Stimulated activated CD4-positive, alpha-beta T cell treated with anti-CD3 and anti-CD28 coated beads, Interleukin-15, amount 100 ng/mL, for 1 hour (primary cell): ENCODE data around the gene S1PR4.
"Not testable (repeated sequence)": the region's sequence is repeated elsewhere in the genome, so short reads cannot be mapped to it uniquely, and the experiment has no call there.

Source experiments
- DNase-seq, 2 donors: peaks; one replicate each; pipeline ENCODE4 v3.0.0-alpha.2; 2020; ENCODE audit warnings: low read depth in 1 of 2, low spot score in 1 of 2

Gene S1PR4

DNA sequence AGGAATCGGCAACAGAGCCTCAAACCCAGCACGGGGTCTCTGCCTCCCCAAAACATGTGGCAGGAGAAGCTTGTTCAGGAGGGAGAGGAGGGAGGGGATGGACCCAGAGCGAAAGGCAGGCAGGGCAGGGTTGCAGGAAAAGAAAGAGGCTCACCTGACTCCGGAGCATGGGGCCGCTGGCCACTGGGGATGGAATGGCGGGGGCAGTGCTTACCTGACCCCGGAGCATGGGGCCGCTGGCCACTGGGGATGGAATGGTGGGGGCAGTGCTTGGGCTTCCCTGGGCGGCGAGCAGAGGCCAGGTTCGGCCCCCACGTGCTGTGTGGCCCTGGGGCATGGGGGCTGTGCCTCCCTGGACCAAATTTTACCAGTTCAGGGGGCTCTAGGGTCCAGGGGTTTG is 32.6 kb downstream of the S1PR4 start:
- no peak for DNase-seq

DNA sequence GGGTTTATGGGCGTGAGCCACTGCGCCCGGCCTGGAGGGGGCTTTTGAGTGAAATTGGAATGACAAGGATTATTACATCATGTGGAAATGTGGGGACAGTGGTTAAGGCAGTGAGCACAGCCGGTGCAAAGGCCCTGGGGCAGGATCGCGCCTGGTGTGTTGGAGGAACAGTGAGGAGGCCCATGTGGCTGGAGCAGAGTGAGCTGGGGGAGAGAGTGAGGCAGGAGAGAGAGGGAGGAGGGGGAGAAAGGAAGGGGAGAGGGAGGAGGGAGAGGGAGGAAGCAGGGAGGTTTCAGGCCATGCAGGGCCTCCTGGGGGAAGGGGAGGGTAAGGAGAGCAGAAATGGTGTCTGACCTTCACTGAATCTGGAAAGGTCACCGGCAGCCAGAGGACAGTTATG is 34.6 kb downstream of the S1PR4 start:
- no peak for DNase-seq

DNA sequence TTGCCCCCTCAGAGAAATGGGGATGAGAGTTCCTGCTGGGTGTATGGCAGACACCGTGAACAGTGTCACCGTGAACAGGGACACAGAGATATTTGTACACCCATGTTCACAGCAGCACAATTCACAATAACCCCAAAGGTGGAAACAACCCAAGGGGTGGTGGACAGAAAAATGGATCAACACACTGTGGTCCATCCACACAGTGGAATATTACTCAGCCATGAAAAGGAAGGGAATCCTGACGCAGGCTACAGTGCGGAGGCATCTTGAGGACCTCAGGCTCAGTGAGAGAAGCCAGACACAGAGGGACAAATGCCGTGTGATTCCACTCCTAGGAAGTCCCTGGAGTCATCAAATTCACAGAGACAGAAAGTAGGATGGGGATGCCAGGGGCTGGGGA is 38.3 kb downstream of the S1PR4 start:
- no peak for DNase-seq

DNA sequence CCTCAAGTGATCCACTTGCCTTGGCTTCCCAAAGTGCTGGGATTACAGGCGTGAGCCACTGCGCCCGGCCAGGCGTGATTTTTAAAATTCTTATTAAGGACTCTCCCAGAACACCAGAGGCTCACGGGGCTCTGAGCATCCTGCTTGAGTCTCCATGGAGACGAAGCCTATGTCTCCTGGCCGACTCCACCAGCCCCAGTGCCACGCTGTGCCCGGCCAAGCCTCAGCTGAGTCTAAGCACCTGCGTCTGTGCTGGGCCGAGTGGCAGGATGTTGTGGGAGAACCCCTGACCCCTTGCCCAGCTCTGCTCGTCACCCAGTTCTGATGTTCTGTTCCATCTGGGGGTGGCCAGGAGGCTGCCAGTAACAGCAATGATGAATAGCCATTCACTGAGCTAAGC is 42.0 kb downstream of the S1PR4 start:
- no peak for DNase-seq

DNA sequence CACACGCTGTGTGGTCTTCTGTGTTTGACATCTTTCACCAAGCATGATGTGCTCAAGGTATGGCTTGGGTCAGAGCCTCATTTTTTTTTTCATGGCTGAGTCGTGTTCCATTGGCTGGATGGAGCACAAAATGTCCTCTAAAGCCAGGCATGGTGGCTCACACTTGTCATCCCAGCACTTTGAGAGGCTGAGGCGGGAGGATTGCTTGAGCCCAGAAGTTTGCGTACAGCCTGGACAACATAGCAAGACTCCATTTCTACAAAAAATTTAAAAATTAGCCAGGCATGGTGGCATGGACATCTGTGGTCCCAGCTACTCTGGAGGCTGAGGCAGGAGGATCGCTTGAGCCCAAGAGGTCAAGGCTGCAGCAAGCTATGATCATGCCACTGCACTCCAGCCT is 43.0 kb downstream of the S1PR4 start:
- not testable (repeated sequence) for DNase-seq

DNA sequence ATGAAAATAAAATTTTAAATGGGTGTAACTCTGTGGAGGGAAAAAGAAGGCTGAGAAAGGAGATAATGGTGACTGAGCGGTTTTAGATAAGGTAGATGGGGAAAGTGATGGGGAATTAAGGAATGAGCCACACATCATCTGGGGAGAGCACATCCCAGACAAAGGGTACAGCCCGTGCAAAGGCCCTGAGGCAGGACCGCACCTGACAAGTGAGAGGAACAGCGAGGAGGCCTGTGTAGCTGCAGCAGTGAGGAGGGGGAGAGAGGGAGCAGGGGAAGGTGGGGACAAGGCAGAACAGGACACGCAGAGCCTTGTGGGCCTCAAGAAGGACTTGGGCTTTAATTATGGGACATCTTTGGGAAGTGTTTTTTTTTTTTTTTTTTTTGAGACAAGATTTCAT is 44.1 kb downstream of the S1PR4 start:
- DNase-seq = no peak

DNA sequence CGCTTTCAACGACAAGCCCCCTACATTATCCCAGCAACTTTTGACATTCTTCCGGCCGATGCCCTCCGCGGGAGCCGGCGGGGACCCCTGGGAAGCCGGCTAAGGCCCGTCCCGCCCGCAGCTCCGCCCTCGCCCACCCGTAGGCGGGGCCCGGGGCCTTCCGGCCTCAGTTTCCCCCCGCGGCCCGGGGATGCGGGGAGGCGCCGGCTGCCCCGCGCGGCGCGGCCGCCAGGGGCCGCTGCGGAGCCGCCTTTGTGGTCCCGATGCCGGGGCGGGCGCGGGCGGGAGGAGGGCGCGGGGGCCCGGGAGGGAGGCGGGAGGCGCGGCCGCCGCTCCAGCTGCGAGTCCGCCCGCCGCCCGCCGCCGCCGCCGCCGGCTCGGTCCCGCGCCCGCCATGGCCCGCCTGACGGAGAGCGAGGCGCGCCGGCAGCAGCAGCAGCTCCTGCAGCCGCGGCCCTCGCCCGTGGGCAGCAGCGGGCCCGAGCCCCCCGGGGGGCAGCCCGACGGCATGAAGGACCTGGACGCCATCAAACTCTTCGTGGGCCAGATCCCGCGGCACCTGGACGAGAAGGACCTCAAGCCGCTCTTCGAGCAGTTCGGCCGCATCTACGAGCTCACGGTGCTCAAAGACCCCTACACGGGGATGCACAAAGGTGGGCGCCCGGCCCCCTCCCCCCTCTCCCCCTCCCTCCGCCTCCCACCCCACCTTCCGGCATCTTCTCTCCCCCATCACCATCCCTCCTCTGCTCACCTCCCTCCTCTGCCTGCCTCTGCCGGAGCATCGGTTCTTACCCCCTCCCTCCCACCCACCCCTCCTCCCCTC is 46.0 kb downstream of the S1PR4 start, which contains the start of gene CELF5:
Gene CELF5 (plus strand): TSS at position 316 of the 823 bp plus-strand sequence. CDS start 79 bp downstream, at position 395.
- peak; percentile 32 to 54 for DNase-seq

DNA sequence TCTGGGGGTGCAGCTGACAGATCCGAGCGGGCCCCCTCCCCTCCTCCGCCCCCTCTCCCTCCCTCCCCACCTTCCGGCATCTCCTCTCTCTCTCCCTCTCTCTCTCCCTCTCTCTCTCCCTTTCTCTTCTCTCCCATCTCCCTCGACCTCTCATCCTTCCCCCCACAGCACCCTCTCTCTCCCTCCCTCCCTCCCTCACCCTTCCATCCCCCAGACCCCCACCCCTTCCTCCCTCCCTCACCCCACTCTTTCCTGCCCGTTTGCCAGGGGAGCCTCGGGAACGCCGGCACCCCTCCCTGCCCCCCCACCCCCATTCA is 46.6 kb downstream of the S1PR4 start:
- DNase-seq = no peak

DNA sequence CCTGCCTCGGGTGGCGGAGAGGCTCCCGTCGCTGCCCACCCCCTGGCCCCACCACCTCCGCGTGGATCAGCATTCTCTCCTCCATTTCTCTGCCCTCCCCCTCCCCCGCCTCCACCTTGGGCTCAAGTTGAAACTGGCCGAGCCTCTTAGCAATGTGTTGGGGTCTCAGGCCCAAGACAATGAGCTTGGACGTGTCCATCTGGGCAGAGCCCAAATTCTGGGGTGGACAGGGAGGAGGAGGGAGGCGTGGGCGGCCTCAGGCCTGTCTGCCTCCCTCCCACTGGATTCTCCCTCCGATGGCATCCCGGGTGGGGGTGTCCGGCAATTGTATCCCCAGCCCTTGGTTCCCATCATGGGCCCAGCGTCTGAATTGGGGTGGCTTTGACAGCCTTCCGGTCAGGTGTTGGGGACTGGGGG is 47.1 kb downstream of the S1PR4 start:
- no peak for DNase-seq

DNA sequence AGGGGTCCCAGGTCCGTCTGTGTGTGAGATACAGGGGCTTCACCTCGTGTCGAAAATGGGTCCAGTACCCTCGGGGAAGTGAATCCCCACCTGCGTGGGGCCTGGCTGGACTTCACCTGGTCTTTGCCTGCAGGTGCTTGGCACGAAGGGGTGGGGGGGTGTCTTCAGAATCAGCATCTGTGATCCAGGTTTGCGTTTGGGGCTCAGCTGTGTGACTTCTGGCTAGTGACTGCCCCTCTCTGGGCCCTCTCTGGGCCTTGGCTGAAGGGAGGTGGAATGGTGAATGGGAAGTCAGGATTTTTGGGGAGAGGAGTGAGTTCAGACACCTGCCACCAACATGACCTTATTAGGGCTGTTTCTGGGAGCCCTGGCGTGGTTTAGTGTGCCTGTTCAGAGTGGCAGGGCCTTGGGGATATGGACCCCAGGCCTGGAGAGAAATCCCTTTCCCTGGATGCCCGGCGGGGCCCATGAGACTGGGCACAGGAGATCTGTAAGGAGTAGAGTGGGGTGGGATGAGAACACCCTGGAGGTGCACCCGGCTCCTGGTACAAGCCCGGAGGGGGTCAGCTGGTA is 48.6 kb downstream of the S1PR4 start:
- no peak for DNase-seq

DNA sequence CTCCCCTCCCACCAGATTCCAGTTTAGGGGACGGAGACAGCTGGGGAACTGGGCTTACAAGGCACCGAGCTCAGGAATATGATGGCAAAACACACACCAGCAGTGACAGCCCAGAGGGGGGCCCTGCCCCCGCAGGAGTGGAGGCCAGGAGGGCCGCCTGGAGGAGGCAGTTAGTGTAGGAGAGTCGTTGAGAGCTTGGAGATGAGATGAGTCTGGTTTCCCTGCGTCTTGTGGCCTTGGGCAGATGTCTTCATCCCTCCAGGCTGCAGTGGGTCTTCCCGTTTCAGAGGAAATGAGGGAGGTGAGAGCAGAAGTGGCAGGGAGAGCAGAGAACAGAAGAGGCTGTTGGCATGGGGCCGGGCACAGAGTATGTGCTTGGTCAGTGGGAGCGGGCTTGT is 50.8 kb downstream of the S1PR4 start:
- DNase-seq = no peak
